ENCODE results near the gene SPRED2.

SPRED2 gene

DNA sequence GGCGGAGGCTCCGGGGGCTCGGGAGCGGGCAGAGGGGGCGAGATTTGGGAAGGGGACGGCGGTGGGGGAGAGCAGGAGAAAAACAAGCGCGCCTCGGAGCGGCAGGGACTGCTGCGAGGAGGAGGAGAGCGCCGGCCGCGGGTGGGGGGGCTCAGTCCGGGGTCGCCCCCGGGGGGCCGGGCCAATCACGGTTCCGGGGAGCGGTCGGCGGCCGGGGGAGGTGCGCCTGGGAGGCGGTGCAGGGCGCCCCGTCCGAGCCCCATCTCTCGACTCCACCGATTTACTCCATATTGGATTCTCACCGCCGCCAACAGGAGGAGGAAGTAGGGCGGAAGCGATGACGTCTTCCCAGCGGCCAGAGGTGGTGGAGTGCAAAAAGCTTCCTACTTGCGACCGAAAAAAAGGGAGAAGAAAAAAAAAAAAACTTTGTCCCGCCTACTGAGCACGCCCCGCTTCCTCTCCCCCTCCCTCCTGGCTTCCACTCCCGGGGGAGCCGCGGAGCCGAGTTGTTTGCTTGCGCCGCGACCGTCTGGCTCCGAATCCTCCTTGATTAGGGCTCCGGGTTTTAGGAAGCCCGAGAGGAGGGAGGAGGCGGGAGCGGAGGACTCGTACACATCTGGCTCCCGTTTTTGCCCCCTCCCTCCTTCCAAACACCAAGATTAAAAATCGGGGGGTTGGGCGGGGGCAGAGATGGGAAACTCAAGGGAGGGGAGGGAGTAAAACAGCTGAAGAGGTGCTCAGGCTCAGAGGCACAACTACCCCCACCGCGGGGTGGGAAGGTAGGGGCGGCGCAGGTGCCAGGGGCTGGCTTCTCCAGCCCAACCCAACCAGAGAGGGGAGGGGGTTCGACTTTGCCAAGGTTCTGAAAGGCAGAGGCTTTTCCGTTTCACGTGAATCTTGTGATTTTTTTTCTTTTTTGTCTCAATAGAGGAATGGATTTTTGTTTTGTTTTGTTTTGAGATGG lies at the start of gene SPRED2:
Gene SPRED2 (minus strand): TSS at position 373 of the 964 bp plus-strand sequence. CDS start 612 bp downstream, outside the sequence.
- peak; percentile 14 to 79 for DNase-seq

DNA sequence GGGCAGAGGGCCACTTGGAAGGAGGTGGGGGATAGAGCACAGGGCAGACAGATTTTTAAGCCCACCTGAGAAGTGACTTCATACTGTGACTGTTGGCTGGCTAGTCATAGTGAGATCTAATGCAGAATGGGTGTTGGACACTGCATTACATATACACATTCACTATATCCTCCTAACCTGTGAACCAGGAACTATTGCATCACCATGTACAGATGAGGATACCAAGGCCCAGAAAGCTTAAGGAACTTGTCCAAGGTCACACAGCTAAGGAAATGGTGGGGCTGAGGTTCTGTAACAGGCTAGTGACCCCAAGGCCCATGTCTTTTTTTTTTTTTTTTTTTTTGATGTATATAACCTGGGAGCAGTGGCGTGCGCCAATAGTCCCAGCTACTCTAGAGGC lies 49.6 kb upstream of the SPRED2 start:
- no peak for DNase-seq

GRCh38 chr2:65479524-65479923 lies 47.1 kb upstream of the SPRED2 start:
- no peak for DNase-seq

DNA sequence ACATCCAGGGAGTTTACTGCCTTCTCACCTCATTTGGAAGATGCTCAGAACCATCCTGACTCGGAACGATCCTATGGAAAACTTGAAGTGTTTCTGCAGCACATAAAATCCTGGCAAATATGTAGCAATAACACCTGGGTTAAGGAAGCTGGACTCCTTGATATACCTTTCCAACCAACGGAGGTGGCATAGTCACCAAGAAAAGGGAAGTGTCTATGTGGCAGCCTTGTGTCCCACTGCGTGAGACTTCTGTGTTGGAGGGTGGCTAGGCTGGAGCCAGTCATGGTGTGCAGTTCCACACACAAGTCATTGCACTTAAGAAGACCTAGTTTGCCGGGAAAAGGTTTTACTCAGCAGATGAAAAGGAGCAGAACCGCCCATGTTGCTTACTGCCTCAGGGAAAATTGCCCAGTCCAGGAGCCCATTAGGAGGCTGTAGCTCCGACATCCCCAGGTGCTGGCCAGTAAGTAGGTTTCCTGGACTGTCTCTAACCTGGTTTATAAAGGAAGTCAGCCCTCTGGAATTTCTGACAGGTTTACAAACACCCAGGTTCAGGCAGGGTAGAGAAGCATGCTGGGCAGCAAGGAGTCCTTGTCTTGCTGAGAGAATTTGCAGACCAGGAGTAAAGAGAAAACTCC lies 46.2 kb upstream of the SPRED2 start:
- no peak for DNase-seq

GRCh38 chr2:65477590-65477989 lies 45.2 kb upstream of the SPRED2 start:
- no peak for DNase-seq

DNA sequence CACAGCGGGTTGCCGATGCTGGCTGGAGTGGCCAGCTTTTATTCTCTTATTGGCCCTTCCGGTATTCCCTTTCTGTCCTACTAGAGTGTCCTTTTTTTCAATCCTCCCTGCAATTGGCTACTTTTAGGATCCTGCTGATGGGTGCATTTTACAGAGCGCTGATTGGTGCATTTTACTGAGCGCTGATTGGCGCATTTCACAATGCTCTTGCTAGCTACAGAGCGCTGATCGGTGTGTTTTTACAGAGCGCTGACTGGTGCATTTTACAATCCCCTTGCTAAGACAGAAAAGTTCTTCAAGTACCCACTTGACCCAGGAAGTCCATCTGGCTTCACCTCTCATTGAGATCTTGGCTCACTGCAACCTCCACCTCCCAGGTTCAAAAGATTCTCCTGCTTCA lies 44.4 kb upstream of the SPRED2 start:
- DNase-seq, result no peak

DNA sequence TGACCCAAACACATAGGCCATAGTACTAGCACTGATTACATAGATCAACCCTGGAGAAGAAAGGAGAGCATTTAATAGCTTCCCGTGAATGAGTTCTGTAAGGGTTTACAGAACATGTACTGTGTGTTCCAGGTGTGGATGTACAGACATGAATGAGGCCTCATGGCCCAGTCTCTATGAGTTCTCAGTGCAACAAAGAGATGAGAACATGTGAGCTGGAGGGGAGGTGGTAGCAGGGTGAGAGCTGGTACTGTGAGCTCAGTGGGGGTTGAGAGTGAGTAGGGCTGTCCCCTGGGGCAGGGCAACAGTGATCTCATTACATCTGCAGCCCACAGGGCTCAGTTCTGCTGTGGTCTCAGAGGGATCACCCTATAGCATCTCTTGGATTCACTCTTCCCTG lies 42.6 kb upstream of the SPRED2 start:
- no peak for DNase-seq

DNA sequence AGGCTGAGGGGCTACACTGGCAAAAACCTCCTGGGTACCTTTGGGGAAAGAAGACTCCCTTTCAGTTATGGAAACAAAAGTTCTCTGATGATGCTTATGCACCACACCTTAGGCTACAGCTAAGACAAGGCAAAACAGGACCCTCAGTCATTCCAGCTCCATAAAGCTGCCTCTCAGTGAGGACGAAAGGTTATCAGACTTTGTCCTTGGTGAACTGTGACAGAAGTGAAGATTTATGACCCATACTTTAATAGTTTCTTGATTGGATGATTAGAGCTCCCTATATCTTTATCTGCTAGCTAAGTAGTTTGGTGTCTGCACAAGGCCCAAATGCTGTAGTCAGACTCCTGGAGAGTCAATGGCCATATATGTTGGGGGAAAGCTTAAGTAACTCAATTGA lies 40.6 kb upstream of the SPRED2 start:
- DNase-seq, result no peak

DNA sequence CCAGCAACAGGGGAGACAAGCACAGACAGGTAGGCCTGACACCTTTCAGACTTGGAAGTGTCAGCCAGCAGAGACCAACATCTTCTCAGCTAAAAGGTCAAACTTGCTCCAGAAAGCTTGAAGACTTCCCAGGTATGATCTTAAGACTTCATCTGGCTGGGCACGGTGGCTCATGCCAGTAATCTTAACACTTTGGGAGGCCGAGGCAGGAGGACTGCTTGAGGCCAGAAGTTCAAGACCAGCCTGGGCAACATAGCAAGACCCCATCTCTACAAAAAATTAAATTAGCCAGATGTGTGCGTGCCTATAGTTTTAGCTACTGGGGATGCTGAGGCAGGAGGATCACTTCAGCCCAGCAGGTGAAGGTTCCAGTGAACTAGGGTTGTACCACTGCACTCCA lies 39.0 kb upstream of the SPRED2 start:
- DNase-seq, result no peak

GRCh38 chr2:65466551-65466950 lies 34.2 kb upstream of the SPRED2 start:
- DNase-seq, result no peak

- DNase-seq, result no peak
Observed at GRCh38 chr2:65465857-65466256, 33.5 kb upstream of the SPRED2 start.

DNA sequence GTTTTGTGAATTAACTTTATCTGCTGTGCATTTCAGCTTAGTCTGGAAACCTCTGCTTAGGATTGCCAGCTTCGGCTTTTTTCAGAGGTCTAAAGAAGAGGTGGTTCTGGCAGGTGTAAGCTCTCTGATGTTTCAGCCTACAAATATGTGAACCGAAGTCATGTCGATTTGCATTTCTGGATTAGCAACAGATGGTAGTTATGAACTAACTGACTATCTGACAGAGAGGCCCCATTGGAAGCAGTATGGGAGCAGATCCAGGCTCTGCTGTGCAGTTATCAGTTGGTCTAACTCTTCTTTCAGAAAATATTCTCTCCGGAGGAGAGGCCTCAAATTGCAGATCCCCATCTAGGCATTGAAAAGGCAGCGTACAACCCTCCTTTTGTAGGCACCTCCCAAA lies 32.7 kb upstream of the SPRED2 start:
- no peak for DNase-seq

- DNase-seq, result no peak
Observed at GRCh38 chr2:65464604-65465003, 32.2 kb upstream of the SPRED2 start.

DNA sequence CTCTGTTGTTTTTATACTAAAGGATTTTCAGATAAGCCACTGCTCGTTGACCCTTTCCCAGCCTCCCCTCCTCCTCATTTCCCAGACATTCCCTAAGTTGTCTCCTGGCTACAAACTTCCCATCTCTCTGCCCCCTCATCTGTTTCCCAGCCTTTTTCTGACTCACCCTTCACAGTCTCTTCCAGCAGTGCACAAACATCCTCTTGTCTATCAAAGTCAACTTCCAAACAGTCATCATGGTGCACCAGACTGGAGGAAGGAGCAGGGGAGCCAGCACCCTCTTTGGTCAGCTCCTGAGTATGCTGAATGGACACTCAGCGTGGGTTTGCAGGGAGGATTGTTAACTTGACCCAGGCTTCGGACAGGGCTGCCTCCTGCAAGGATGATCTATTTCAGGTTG lies 26.6 kb upstream of the SPRED2 start:
- no peak for DNase-seq

DNA sequence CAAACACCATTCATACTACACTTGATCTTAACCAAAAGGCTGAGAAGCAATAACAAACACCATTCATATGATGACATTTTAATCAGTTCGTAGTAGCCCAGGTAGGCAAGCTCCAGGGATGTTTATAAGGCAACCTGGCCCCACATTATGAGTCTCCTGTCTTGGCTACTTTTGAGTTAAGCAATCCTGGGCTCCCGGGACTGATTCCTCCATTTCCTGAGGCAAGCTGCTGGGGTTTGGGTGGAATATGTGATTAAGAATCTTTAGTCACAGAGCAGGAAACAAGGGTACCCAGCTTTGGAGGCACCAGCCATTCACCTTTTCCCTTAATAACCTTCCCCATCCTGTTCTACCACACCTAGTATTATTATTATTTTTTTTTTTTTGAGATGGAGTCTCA lies 24.5 kb upstream of the SPRED2 start:
- DNase-seq, result no peak

GRCh38 chr2:65456064-65456463 lies 23.7 kb upstream of the SPRED2 start:
- no peak for DNase-seq

DNA sequence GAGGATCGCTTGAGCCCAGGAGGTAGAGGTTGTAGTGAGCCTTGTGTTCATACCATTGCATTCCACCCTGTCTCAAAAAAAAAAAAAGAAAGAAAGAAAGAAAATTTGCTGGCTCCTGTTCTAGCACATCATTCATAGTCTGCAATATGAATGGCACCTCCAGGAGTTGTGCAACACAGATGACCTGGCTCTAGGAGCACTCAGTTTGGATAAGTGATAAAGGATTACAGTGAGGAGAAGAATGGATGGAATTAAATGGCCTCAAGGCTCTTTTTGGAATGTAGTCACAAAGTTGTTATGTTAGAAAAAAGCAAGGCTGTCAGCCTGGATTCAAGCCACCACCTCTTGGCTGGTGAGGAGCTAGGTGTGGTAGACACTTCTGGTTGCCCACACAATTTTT lies 21.5 kb upstream of the SPRED2 start:
- DNase-seq, result no peak

- DNase-seq, result no peak
Observed at GRCh38 chr2:65452150-65452895, 19.9 kb upstream of the SPRED2 start.

GRCh38 chr2:65450810-65451209 lies 18.4 kb upstream of the SPRED2 start:
- DNase-seq, result no peak

GRCh38 chr2:65450393-65450792 lies 18.0 kb upstream of the SPRED2 start:
- DNase-seq, result no peak

DNA sequence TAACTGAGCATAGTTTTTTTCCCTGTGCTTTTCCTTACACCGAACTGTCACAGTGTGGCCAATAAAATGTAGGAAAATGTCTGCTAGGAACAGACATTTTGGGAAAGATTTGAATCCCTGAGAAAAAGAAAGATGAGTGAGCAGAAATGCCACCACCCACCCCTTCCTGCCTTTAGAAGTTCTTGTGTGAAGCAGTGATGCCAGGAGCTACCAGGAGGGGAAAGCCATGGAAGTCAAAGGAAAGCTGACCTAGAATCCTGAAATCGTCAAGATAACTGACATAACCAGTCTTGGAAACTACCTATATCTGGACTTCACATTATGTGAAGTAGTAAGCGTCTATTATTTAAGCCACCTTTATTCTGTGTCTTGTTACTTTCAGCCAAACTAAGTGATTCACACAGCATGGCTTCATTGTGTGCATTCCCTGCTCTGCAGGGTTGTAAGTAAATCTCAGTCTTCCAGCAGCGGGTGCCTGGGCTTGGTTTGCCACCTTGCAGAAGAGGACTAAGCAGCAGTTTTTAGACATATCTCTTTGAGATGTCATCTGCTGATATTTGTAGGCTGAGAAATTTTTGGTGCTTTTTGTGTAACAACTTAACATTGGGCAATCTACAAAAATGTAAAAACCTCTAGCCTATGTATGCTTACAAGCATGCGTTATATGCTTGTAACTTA lies 11.2 kb upstream of the SPRED2 start:
- DNase-seq, result no peak

- DNase-seq, result no peak
Observed at GRCh38 chr2:65442420-65443020, 10.1 kb upstream of the SPRED2 start.

Measured in cerebellar nuclear complex (tissue), 1 donor.